ENCODE results near the gene DOCK4.

GRCh38 chr7:112207765-112208164 lies 1.6 kb upstream of the DOCK4 start:
- TF ChIP-seq CTCF (IDR thresholded peaks at IDR 0.05), result peak in 1 of 4 donors; percentile 6
- no peak for TF ChIP-seq POLR2A (IDR thresholded peaks at IDR 0.05)
